Endothelial cell of umbilical vein (primary cell): ENCODE results near the gene PCDHB6. TPM values are rescaled to one million over a fixed set of nuclear protein-coding genes. Genes with fewer than 3 reads are reported as not detected.
"Not testable (repeated sequence)": the region's sequence is repeated elsewhere in the genome, so short reads cannot be mapped to it uniquely, and the experiment has no call there.

Experiments used
- BruUV-seq: library from RNA; stranded (reverse); fragments of 400-500 nt; replicated peaks from 2 replicates; lab custom pipeline; 2021; lab: Mats Ljungman, UMichigan
- CTCF ChIA-PET: fragments of 300-600, 350-600 bp; sonication (Branson Sonifier 250); formaldehyde crosslinking; loops from one replicate; lab custom pipeline; 2021; ENCODE audit warnings: antibody characterized with exemption, inconsistent platforms; lab: Charles Lee
- POLR2A ChIA-PET: fragments of 300-600, 350-600 bp; sonication (Branson Sonifier 250); formaldehyde crosslinking; loops from one replicate; lab custom pipeline; 2021; ENCODE audit warnings: antibody characterized with exemption, inconsistent platforms; lab: Charles Lee
- DNase-seq: peaks from one replicate; pipeline ENCODE4 v3.0.0-alpha.2; 2011; ENCODE audit warnings: low read depth, low spot score
- FAIRE-seq: peaks from 2 replicates; lab custom pipeline; 2011; peaks lifted over from hg19 to GRCh38; lab: Jason Lieb, UNC
- H2AFZ ChIP-seq: 2 replicates; pipeline ENCODE4 v1.6.0; 2012; ENCODE audit warnings: low read depth, low read length, control low read depth, inconsistent platforms
- H3K27ac ChIP-seq: 2 replicates; pipeline ENCODE4 v1.5.1; 2011; ENCODE audit warnings: low read depth, mild to moderate bottlenecking, control low read depth, low read length, moderate library complexity; ENCODE audit not compliant: insufficient read depth
- H3K27me3 ChIP-seq, 2 experiments: 2 replicates each; pipeline versions ENCODE4 v1.6.0 to v1.6.1; 2011; ENCODE audit warnings: low read length in 2 of 2, mixed read lengths in 1 of 2; ENCODE audit not compliant: control insufficient read depth in 2 of 2, insufficient read depth in 2 of 2
- H3K36me3 ChIP-seq, 2 experiments: 2 replicates in 1 of 2; 3 replicates in 1 of 2; pipeline ENCODE4 v1.5.1; 2011; ENCODE audit warnings: low read length in 2 of 2, mild to moderate bottlenecking in 1 of 2, moderate library complexity in 1 of 2; ENCODE audit not compliant: control insufficient read depth in 2 of 2, insufficient read depth in 2 of 2; ENCODE audit errors: extremely low read depth in 1 of 2
- H3K4me1 ChIP-seq: 3 replicates; pipeline ENCODE4 v1.5.1; 2011; ENCODE audit warnings: mild to moderate bottlenecking, low read length; ENCODE audit not compliant: control insufficient read depth, insufficient read depth; ENCODE audit errors: extremely low read depth
- H3K4me2 ChIP-seq: 2 replicates; pipeline ENCODE4 v1.6.1; 2011; ENCODE audit warnings: low read length, control low read depth, mixed read lengths; ENCODE audit not compliant: insufficient read depth
- H3K4me3 ChIP-seq, 3 experiments: fragments of 200-600 bp in 1 of 3; sonication (generic), shearing (Covaris generic) in 1 of 3; replicated peaks in 1 of 3; 2 replicates each; pipeline ENCODE4 v1.5.1; 2011 to 2016; ENCODE audit warnings: control low read depth in 3 of 3, low read length in 3 of 3, mild to moderate bottlenecking in 2 of 3, inconsistent platforms in 1 of 3, low read depth in 1 of 3, moderate library complexity in 1 of 3; ENCODE audit not compliant: insufficient read depth in 1 of 3
- H3K79me2 ChIP-seq: 2 replicates; pipeline ENCODE4 v1.6.0; 2012; ENCODE audit warnings: low read length, inconsistent platforms; ENCODE audit not compliant: control insufficient read depth, insufficient read depth
- H3K9ac ChIP-seq: replicated peaks from 2 replicates; pipeline ENCODE3; 2011; ENCODE audit warnings: low read length, control low read depth; ENCODE audit not compliant: insufficient read depth; ENCODE audit errors: extremely low read depth
- H3K9me1 ChIP-seq: replicated peaks from 3 replicates; pipeline ENCODE4 v1.6.0; 2011; ENCODE audit warnings: mild to moderate bottlenecking, low read length; ENCODE audit not compliant: control insufficient read depth, insufficient read depth; ENCODE audit errors: extremely low read depth
- H3K9me3 ChIP-seq: replicated peaks from 2 replicates; pipeline ENCODE4 v1.5.1; 2012; ENCODE audit warnings: low read length, inconsistent platforms; ENCODE audit not compliant: control insufficient read depth, insufficient read depth
- H4K20me1 ChIP-seq: replicated peaks from 2 replicates; pipeline ENCODE3; 2011; ENCODE audit warnings: mild to moderate bottlenecking, low read length; ENCODE audit not compliant: control insufficient read depth, insufficient read depth; ENCODE audit errors: extremely low read depth
- CTCF ChIP-seq, 2 donors: IDR thresholded peaks; 1 replicate in 1 of 2; 2 replicates in 1 of 2; pipeline ENCODE4 v1.5.1; 2011; ENCODE audit warnings: low read length in 2 of 2, mild to moderate bottlenecking in 2 of 2, moderate library complexity in 2 of 2, control low read depth in 1 of 2, inconsistent platforms in 1 of 2, low read depth in 1 of 2; ENCODE audit not compliant: insufficient read depth in 1 of 2; ENCODE audit errors: extremely low read depth in 1 of 2
- EZH2 ChIP-seq: IDR thresholded peaks from 2 replicates; pipeline ENCODE4 v1.6.1; 2012; ENCODE audit warnings: borderline replicate concordance, low read depth, mild to moderate bottlenecking, moderate library complexity, low read length, inconsistent platforms; ENCODE audit not compliant: severe bottlenecking
- FOS ChIP-seq: IDR thresholded peaks from 2 replicates; pipeline ENCODE4 v1.6.1; 2011; ENCODE audit warnings: mild to moderate bottlenecking, low read length, moderate library complexity, borderline replicate concordance; ENCODE audit not compliant: insufficient read depth
- GATA2 ChIP-seq: IDR thresholded peaks from 2 replicates; pipeline ENCODE4 v1.7.0; 2011; ENCODE audit warnings: low read depth, mild to moderate bottlenecking, moderate library complexity, mixed read lengths, low read length; ENCODE audit not compliant: insufficient read length, insufficient read depth
- JUN ChIP-seq: IDR thresholded peaks from 2 replicates; pipeline ENCODE4 v1.6.1; 2011; ENCODE audit warnings: borderline replicate concordance, low read depth; ENCODE audit not compliant: insufficient read length, insufficient read depth
- MAX ChIP-seq: IDR thresholded peaks from 2 replicates; pipeline ENCODE4 v1.6.1; 2011; ENCODE audit not compliant: insufficient read depth, insufficient read length
- MYC ChIP-seq: IDR thresholded peaks from one replicate; pipeline ENCODE4 v1.6.1; 2011; ENCODE audit warnings: mild to moderate bottlenecking, low read depth, low read length
- POLR2A ChIP-seq: IDR thresholded peaks from 2 replicates; pipeline ENCODE4 v1.6.1; 2012; ENCODE audit warnings: low read depth, mild to moderate bottlenecking, control low read depth, low read length
- POLR2AphosphoS5 ChIP-seq: IDR thresholded peaks from 2 replicates; pipeline ENCODE4 v1.6.1; 2012; ENCODE audit warnings: low read depth, mild to moderate bottlenecking, control low read depth, low read length, moderate library complexity; ENCODE audit not compliant: insufficient read depth
- dilution Hi-C: fragments of 300-500 bp; cut with MboI; formaldehyde crosslinking; loops from one replicate; pipeline ENCODE4 v1.15.0; 2019; ENCODE audit warnings: low sequenced_read_pairs; ENCODE audit not compliant: extremely low pct_ligation_motif_present
- intact Hi-C: fragments of 100-400 bp; cut with micrococcal nuclease; formaldehyde crosslinking; loops from one replicate; pipeline ENCODE4 v1.10.0; 2022
- polyA plus RNA-seq, 4 experiments: library from polyadenylated mRNA; depleted of rRNA in 3 of 4; stranded (reverse) in 3 of 4; unstranded in 1 of 4; fragments of >200 nt; gene quantifications; 2 replicates each; pipeline versions ENCODE4 v1.2.1 to v1.2.3, GENCODE V29; 2011 to 2012; ENCODE audit warnings: missing spikeins in 1 of 4
- total RNA-seq: library from RNA; stranded (reverse); gene quantifications from 2 replicates; pipeline ENCODE4 v1.2.3, GENCODE V29; 2021

The PCDHB6 gene
- total and polyA plus RNA-seq, 2 donors (not counting 3 experiments of a cell fraction or from before 2014, with no cell fraction given): 0.04 TPM; not detected in 1

- H3K9me3 ChIP-seq, H2AFZ ChIP-seq, H3K9ac ChIP-seq, BruUV-seq, H3K4me1 ChIP-seq, H3K4me2 ChIP-seq, H3K79me2 ChIP-seq, H3K36me3 ChIP-seq, DNase-seq, H3K27ac ChIP-seq, H3K4me3 ChIP-seq, H3K9me1 ChIP-seq, H4K20me1 ChIP-seq, POLR2A ChIA-PET, FAIRE-seq, H3K27me3 ChIP-seq, CTCF ChIA-PET, intact Hi-C loops, dilution Hi-C loops: not testable (repeated sequence)
These were observed 47.4 kb upstream of the PCDHB6 start for GRCh38 chr5:141102471-141102870.

- FAIRE-seq: no peak
- no peak overlapping the region for H3K4me3 ChIP-seq
- DNase-seq: no peak
- H2AFZ ChIP-seq: no peak overlapping the region
- dilution Hi-C loops: no loop called here
- H3K9me3 ChIP-seq: no peaks in the 10 kb centered on the region
- no peaks in the 10 kb centered on the region for H3K79me2 ChIP-seq
- H3K4me2 ChIP-seq: no peak overlapping the region
- CTCF ChIA-PET: no interaction called here
- H3K9ac ChIP-seq: no peak overlapping the region
- H3K4me1 ChIP-seq: no peaks in the 10 kb centered on the region
- H3K9me1 ChIP-seq: no peaks in the 10 kb centered on the region
- no peak overlapping the region for H3K27ac ChIP-seq
- intact Hi-C loops: no loop called here
- no TSS peak for BruUV-seq
- no peaks in the 10 kb centered on the region for H3K27me3 ChIP-seq
- no peaks in the 10 kb centered on the region for H4K20me1 ChIP-seq
- H3K36me3 ChIP-seq: no peaks in the 10 kb centered on the region
- TF ChIP-seq FOS (no peak), CTCF (IDR thresholded peaks at IDR 0.05; ENCODE audit: extremely low read depth in 1 of 2, insufficient read depth in 1 of 2, low read depth in 1 of 2, low read length in 2 of 2) (no peak), POLR2A (no peak), EZH2 (no peak), MYC (no peak), GATA2 (no peak), MAX (no peak), POLR2AphosphoS5 (no peak), JUN (no peak)
- POLR2A ChIA-PET: no interaction called here
These were observed 44.5 kb upstream of the PCDHB6 start for GRCh38 chr5:141105350-141105749.
